PFSK-1 (cell line): ENCODE data around the gene GNG12.

Experiments used
- FOXP2 ChIP-seq: optimal IDR thresholded peaks from 2 replicates; pipeline ENCODE3; 2011; ENCODE audit warnings: borderline replicate concordance, control low read depth, inconsistent platforms; ENCODE audit not compliant: insufficient read depth; ENCODE audit errors: extremely low read length, extremely low read depth
- POLR2AphosphoS5 ChIP-seq: IDR thresholded peaks from 2 replicates; pipeline ENCODE4 v1.6.1; 2012; ENCODE audit warnings: low read depth, mild to moderate bottlenecking, control low read depth, low read length, moderate library complexity
- REST ChIP-seq, 2 experiments: IDR thresholded peaks; 2 replicates each; pipeline versions ENCODE4 v1.6.1 to v1.8.0; 2011 to 2012; ENCODE audit warnings: low read depth in 2 of 2, low read length in 2 of 2, control low read depth in 1 of 2, inconsistent platforms in 1 of 2, mild to moderate bottlenecking in 1 of 2, moderate library complexity in 1 of 2; ENCODE audit not compliant: insufficient read depth in 1 of 2
- SIN3A ChIP-seq: IDR thresholded peaks from 2 replicates; pipeline ENCODE4 v1.6.1; 2012; ENCODE audit warnings: mild to moderate bottlenecking, low read length, moderate library complexity, borderline replicate concordance; ENCODE audit not compliant: insufficient read depth
- TAF1 ChIP-seq: IDR thresholded peaks from 2 replicates; pipeline ENCODE4 v1.6.1; 2012; ENCODE audit warnings: low read length, control low read depth, borderline replicate concordance; ENCODE audit not compliant: insufficient read depth

Gene GNG12

DNA sequence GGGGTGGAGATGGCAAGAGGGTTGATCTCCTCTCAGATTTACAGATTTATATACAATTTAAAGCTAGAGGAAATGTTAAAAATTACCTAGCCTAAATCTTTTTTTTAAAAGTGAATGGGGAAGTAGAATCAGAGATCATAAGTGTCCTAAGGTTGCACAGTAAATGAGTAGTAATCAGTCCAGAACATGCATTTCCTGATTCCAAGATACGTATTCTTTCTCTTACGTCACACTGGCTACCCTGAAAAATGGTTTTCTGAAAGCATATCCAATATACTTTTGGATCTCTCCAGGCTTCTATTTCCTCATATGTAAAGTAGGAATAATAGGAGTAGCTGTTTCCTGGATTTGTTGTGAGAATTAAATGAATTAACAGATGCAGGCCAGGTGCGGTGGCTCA lies 136.6 kb downstream of the GNG12 start:
- TF ChIP-seq REST (IDR thresholded peaks at IDR 0.05; ENCODE audit: insufficient read depth in 1 of 2, low read depth in 2 of 2, low read length in 2 of 2) = no peak
- TF ChIP-seq TAF1 = no peak
- no peak for TF ChIP-seq POLR2AphosphoS5
- TF ChIP-seq FOXP2 = no peak
- no peak for TF ChIP-seq SIN3A

DNA sequence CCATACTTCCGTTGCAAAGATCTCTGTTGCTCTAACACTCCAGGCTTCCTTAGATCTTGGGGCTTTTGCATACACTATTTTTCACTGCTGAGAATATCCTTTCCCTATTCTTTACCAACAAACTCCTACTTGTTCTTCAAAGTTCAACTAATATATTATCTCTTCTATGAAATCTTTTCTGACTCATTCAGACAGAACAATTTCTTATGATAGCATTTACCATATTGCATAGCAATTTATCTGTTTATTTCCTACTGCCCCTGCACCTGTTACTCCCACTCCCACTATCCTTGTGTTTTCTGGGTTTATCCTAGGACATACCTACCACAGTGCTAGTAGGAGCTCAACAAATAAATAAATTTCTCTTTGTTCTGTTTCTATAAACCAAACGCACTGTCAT lies 137.3 kb downstream of the GNG12 start:
- TF ChIP-seq POLR2AphosphoS5 (no peak), SIN3A (no peak), REST (IDR thresholded peaks at IDR 0.05; ENCODE audit: insufficient read depth in 1 of 2, low read depth in 2 of 2, low read length in 2 of 2) (no peak), TAF1 (no peak), FOXP2 (no peak)

DNA sequence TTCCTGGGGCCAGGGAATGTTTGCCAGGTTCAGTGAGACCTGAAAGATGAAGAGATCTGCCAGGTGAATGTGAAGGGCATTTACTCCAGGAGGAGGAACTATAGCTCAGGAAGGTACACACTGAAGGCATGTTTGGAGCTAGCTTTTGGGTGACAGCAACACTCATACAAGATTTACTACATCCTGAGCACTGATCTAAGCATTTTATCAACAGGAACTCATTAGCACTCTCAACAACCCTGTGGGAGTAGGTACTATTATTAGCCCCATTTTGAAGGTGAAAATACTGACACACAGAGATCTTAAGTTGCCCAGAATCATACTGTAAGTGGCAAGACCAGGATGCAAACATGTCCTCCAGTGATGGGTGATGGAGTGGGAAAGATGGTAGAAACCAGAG lies 141.6 kb downstream of the GNG12 start:
- no peak for TF ChIP-seq POLR2AphosphoS5

DNA sequence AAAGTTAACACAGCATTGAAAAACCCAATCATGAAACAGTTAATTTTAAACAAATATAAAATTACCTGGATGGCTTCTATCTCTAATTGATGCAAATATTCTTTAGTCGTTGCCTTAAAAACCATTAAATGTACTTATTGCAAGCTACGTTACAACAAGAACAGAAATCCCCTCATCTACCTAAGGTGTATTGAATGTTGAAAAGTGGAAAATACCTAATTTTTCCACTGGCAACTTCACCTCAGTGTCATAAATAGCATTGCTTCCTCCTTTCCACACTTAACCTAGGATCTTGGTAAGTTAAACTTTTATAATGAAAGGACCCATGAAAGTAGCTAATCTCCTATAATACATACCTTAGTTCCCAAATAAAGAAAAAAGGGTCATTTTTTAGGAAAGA lies 142.9 kb downstream of the GNG12 start:
- TF ChIP-seq POLR2AphosphoS5 = no peak
- no peak for TF ChIP-seq TAF1
- no peak for TF ChIP-seq SIN3A
- no peak for TF ChIP-seq REST (IDR thresholded peaks at IDR 0.05; ENCODE audit: insufficient read depth in 1 of 2, low read depth in 2 of 2, low read length in 2 of 2)
- TF ChIP-seq FOXP2 = no peak

GRCh38 chr1:67690018-67690363 lies 143.3 kb downstream of the GNG12 start:
- TF ChIP-seq SIN3A (no peak), POLR2AphosphoS5 (no peak), REST (IDR thresholded peaks at IDR 0.05; ENCODE audit: insufficient read depth in 1 of 2, low read depth in 2 of 2, low read length in 2 of 2) (no peak), TAF1 (no peak), FOXP2 (no peak)
